Ectodermal cell (in vitro differentiated cells): ENCODE data around the gene PBX2.

ENCODE experiments used
- H3K27ac ChIP-seq: 2 replicates; pipeline ENCODE4 v1.7.0; 2013; ENCODE audit warnings: mild to moderate bottlenecking, low read depth, low read length; ENCODE audit not compliant: insufficient read depth, poor library complexity, severe bottlenecking
- H3K27me3 ChIP-seq: 2 replicates; pipeline ENCODE4 v1.7.0; 2013; ENCODE audit warnings: mild to moderate bottlenecking, low read length; ENCODE audit not compliant: insufficient read depth, control insufficient read depth, poor library complexity, severe bottlenecking
- H3K36me3 ChIP-seq: one replicate; pipeline ENCODE4 v1.7.0; 2013; ENCODE audit warnings: low read length; ENCODE audit not compliant: control insufficient read depth, insufficient read depth
- H3K4me1 ChIP-seq: one replicate; pipeline ENCODE4 v1.7.0; 2013; ENCODE audit warnings: low read length; ENCODE audit not compliant: control insufficient read depth, insufficient read depth
- H3K4me3 ChIP-seq: 2 replicates; pipeline ENCODE4 v1.7.0; 2013; ENCODE audit warnings: low read depth, low read length, control low read depth; ENCODE audit not compliant: insufficient read depth
- H3K9me3 ChIP-seq: 2 replicates; pipeline ENCODE4 v1.7.0; 2013; ENCODE audit warnings: mild to moderate bottlenecking, low read length, moderate library complexity; ENCODE audit not compliant: control insufficient read depth

PBX2 gene

GRCh38 chr6:32137454-32137853 lies 52.5 kb downstream of the PBX2 start:
- Histone ChIP-seq H3K4me1 (no peaks in the 10 kb centered on the region), H3K27ac (no peak overlapping the region), H3K27me3 (peaks cover 4% of the 10 kb centered on the region), H3K36me3 (no peaks in the 10 kb centered on the region), H3K4me3 (no peak overlapping the region), H3K9me3 (no peaks in the 10 kb centered on the region)
